D721Med (cell line): ENCODE measurements around the gene CRABP2.

ENCODE experiments used
- DNase-seq: peaks from one replicate; pipeline ENCODE4 v3.0.0; 2011; ENCODE audit warnings: low spot score; ENCODE audit not compliant: insufficient read length
- FAIRE-seq: peaks from 2 replicates; lab custom pipeline; 2011; peaks lifted over from hg19 to GRCh38; lab: Jason Lieb, UNC
- TF ChIP-seq, protein P1 (sequence below): IDR thresholded peaks from 2 replicates; pipeline ENCODE4 v1.5.1; 2012; ENCODE audit warnings: mild to moderate bottlenecking, control low read depth; ENCODE audit not compliant: insufficient read depth; ENCODE audit errors: missing control alignments

Gene CRABP2

DNA sequence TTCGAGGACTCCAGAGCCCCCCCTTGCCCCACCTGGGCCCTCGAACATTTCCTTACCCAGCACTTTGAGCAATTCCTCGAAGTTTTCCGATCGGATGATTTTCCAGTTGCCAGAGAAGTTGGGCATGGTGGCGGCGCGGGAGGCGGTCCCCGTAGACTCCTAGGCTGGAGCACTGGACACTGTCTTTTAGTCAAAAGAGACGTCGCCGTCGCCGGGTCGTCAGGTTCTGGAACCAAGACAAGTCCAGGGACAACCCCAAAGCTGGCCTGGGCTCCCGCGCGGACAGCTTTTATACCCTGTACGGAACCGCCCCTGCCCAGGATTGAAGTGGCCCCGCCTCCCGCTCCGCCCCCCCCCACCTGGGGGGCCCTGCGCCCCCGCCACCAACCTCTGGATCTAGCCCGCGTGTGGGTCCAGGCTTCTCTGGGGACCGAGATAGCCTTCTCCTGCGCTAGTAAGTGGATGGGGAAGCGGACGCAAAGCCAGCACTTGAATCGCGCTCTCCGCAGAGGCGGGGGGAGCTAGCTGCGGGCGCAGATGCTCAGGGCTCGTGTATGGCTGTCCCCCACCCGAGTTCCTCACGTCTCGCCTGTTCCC lies at the start of gene CRABP2:
Gene CRABP2, minus strand, starts transcription at position 263 of the 597 bp plus-strand sequence. Its CDS starts 137 bp downstream, at position 126.
- DNase-seq: no peak
- no peak for FAIRE-seq
- TF ChIP-seq, protein P1, sequence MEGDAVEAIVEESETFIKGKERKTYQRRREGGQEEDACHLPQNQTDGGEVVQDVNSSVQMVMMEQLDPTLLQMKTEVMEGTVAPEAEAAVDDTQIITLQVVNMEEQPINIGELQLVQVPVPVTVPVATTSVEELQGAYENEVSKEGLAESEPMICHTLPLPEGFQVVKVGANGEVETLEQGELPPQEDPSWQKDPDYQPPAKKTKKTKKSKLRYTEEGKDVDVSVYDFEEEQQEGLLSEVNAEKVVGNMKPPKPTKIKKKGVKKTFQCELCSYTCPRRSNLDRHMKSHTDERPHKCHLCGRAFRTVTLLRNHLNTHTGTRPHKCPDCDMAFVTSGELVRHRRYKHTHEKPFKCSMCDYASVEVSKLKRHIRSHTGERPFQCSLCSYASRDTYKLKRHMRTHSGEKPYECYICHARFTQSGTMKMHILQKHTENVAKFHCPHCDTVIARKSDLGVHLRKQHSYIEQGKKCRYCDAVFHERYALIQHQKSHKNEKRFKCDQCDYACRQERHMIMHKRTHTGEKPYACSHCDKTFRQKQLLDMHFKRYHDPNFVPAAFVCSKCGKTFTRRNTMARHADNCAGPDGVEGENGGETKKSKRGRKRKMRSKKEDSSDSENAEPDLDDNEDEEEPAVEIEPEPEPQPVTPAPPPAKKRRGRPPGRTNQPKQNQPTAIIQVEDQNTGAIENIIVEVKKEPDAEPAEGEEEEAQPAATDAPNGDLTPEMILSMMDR: no peak

DNA sequence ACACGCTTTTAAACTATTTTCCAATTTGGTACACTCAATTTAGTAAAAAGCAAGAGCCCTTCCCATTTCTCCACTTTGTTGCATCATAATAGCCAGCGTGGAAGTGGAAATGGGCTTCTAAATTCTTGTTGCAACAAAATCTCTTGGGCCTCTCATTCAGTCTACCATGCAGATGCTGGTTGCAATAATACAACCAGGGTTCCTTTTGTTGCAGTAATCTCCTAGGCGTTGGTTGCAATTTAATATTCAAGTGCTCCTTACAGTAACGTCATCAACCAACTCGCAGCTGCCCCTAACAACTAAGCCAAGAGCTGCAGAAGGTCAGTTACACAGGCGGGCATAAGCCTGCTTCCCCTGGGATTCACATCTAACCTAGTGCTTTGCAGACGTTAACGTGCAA lies 48.8 kb upstream of the CRABP2 start:
- FAIRE-seq: peak; percentile 25
- DNase-seq: no peak
- TF ChIP-seq, protein P1: no peak

GRCh38 chr1:156752843-156753482 lies 47.6 kb upstream of the CRABP2 start:
- TF ChIP-seq, protein P1: no peak
- DNase-seq: no peak

DNA sequence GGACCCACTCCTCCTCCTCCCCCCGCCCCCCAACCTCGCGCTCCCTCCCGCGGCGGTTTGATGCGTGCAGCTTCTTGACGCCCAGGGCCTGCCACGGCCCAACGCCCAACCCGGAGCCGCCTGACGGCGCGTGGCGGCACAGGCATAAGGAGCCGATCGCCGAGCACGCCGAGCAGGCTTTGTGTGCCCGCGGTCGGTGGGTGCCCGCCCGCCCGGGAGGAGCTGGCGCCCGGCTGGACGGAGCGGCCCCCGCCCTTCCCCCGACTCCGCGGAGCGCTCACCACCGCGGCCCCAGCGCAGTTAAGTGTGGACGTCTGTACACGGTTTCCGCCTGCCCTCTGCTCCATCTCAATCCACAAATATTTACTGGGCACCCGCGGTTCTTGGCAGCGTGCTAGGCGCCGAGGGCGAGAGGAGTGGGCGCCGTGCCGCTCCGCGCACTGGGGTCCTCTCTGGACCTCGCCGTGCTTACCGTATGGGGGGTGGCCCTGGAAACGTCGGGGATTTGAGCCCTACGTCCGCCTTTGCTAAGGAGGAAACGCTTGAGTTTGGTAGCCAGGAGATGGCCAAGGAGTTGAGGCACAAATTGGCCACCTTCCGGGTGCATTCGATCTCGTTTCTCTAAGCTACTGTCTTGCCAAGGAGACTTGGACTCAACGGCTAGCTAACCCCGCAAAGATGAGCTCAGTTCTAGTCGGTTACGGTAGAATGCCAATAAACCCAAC lies 46.5 kb upstream of the CRABP2 start:
- FAIRE-seq (no peak), DNase-seq (peak; percentile 96)
- TF ChIP-seq, protein P1: no peak

More at GRCh38 chr1:156752843-156753482, 47.6 kb upstream of the CRABP2 start:
- FAIRE-seq: no peak

GRCh38 chr1:156751451-156751756 lies 46.0 kb upstream of the CRABP2 start, which contains the start of gene HDGF:
Gene HDGF (minus strand): TSS chr1:156751675. CDS start chr1:156751429, 246 bp downstream.
- no peak for FAIRE-seq
- DNase-seq: no peak
- TF ChIP-seq, protein P1: no peak

DNA sequence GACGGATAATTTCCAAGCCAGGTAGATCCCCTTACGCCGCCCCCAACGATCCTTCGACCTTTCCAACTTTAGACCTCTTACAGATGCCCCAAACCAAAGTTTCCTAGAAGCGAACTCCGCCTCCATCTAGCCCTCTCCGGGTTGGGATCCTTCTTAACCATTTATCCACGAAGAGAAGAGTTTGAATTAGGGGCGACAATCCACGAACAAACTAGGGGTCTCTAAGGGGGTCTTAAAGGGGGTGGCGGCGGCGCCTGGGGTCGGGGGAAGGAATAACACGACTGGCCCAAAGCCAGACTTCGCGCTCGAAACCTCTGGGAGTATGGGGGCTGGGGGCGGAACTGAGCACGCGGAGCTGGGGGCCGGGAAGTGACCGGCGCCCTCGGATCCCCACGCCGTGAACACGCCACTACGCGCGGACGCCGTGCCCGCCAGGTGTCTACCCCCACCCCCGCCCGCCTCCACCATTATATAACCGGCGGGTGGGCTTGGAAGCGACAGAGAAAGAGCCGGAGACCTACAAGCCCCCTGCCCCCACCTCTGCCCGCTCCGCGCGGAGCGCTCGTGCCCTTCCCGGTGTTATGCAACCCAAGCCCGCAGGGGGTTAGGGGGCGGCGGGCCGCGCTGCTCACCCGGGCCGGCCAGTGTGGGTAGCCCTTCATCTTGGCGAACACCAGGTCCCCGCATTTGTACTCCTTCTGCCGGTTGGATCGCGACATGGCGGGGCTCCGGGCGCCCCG lies 45.5 kb upstream of the CRABP2 start:
- TF ChIP-seq, protein P1: no peak
- FAIRE-seq (no peak), DNase-seq (peak; percentile 9)
